Hippocampal formation (tissue), 2 donors: ENCODE results near the gene DDRGK1.
"Not testable (repeated sequence)": the region's sequence is repeated elsewhere in the genome, so short reads cannot be mapped to it uniquely, and the experiment has no call there.

Experiments
- DNase-seq, 2 donors: peaks; one replicate each; lab custom pipeline; 2025; lab: John Stamatoyannopoulos, UW

DDRGK1 gene

GRCh38 chr20:3164763-3165410 lies 39.6 kb downstream of the DDRGK1 start:
- DNase-seq, result no peak

DNA sequence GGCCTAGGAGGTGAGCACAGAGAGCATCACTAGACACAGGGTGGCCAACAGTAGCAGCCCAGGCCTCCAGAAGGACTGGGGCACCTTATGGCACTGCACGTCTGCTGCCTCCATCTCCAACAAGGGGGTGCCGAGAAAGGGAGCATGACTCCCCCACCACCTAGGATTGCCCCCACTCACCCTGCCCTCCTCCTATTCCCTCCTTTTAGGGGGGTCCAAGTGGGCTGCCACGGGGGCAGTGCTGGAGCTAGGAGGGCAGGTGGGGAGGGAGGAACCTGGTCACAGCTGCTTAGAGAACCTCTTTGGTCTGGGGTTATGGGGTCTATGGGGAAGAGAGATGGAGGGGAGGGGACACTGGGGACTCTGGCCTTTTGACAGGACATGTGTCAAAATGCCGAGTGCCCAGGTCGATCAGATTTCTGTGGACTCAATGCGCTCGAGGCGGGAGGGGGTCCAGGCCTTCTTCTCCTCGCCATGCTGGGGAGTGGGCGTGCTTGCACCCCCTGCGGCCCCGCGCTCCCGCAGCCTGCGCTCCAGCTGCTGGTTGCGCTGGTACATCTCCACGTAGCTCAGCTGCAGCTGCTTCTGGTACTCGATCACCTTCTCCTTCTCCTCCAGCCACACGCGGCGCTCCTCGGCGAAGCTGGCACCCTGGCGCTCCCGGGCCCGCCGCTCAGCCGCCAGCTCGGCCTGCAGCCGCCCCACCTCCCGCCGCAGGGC lies 40.3 kb downstream of the DDRGK1 start:
- DNase-seq, result no peak

DNA sequence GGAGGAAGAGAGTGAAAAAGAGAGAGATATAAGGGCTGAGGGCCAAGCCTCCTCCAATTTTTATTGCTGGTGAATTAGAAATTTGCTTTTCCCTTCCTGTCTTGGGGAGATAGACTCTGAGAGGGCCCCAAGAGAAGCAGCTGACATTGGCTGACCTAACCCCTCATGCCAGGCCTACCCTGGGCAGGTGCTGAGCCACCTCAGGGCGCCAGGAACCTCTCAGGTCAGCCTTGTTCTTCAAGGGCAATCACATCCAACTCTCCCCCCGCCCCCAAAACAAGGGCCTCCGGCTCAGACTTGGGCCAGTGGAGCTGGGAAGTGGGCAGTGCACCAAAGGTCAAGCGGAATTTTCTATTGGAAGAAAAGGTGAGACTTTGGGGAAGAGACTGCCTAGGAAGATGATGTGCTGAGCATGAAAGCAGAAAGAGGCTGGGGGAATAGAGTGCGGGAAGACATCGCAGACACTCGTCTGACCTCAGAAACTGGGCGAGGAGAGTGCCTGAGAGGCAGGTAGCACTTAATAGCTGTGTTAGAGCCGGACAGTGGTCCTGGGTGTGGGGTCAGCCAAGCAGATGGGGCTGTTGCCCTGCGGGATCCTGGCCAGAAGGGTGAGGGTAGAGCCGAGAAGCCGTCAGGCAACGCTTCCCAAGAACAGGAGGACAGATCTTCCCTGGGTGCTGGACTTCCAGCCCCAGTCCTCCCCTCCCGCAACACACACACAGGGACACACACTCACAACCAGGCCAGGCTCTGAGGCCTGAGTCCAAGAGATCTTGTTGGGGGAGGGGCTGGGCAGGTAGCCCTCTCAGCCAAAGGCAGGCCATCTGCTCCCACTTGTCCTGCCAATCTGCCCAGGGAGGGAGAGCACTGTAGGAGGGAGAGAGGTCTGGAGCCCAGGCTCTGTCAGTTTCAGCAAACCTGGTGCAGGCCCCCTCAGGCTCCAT lies 41.1 kb downstream of the DDRGK1 start:
- DNase-seq, result no peak

DNA sequence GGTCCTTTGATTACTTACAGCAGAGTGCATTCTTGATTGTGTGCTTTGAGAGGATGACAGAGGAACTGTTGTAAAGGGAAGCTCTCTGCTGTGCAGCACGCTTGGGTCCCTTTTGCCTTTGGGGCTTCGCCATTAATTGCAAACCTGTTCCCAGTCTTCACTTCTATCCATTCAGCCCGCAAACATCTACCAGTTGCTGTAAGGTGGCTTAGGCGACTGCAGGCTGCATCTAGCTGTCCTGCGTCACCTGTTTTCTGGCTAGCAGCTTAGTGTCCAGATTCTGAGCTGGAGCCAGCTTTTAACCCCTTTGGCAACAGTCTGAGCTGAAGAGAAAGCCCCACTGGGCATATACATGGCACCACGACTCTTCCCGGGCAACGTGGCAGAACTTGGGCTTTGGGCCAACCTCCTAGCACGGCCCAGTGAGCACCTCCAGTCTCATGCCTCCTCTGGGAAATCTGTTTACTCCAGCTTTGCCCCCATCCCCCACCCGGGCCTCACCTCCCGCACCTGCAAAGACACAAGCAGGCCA lies 42.3 kb downstream of the DDRGK1 start:
- DNase-seq, result no peak

GRCh38 chr20:3161316-3162079 lies 43.0 kb downstream of the DDRGK1 start:
- no peak for DNase-seq

DNA sequence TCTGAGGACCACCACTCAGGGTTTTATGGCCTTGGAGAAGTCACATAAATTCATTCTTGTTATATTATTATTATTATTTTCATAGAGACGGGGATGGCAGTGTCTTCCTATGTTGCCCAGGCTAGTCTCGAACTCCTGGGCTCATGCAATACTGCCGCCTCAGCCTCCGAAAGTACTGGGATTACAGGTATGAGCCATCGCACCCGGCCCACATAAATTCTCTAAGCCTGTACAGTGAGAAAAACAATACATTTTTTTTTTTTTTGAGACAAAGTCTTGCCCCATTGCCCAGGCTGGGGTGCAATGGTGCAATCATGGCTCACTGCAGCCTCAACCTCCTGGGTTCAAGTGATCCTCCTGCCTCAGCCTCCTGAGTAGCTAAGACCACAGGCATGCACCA lies 44.1 kb downstream of the DDRGK1 start:
- no peak for DNase-seq

DNA sequence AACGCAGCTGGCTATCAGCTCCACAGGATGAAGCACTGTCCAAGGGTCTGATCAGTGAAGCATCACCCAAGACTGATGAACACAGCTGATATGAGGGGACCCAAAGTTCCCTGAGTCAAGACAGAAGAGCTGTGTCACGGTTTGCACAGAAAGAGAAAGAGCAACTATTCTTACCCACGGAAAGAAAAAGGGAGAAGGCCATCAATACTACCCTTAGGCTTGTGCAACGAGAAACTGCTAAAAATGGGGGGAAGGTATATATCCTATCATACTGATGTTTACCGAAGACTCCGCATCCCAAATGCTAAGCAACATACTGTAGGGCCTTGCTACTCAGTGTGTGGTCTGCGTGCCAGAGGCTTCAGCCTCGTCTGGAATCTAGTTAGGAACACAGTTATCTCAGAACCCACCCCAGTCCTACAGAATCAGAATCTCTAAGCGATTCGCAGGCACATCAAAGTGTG lies 45.5 kb downstream of the DDRGK1 start:
- DNase-seq, result no peak

DNA sequence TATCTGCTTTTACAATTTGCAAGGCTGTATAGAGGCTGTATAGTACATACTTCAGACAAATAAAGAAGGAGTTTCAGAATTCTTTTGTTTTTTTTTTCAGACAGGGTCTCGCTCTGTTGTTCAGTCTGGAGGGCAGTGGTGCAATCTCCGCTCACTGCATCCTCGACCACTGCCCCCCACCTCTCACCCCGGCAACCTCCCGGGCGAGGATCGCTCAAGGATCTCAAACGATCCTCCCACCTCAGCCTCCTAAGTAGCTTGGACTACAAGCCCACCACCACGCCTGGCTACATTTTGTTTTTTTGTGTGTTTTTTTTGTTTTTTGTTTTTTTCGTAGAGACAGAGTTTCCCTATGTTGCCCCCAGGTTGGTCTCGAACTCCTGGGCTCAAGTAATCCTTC lies 46.7 kb downstream of the DDRGK1 start:
- DNase-seq, result no peak

GRCh38 chr20:3156811-3157619 lies 47.5 kb downstream of the DDRGK1 start:
- no peak for DNase-seq

GRCh38 chr20:3152057-3152644 lies 52.3 kb downstream of the DDRGK1 start:
- not testable (repeated sequence) for DNase-seq

DNA sequence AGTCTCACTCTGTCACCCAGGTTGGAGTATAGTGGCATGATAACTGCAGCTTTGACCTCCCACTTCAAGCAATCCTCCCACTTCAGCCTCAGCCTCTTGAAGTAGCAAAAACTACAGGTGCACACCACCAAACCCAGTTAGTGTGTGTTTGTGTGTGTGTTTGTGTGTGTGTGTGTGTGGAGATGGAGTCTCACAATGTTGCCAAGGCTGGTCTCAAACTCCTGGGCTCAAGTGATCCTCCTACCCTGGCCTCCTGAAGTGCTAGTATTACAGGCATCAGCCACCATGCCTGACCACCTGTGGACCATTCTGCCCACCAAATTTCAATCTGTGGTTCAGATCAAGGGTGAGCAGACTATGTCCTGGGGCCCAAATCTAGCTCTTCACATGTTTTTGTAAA lies 53.6 kb downstream of the DDRGK1 start:
- DNase-seq, result no peak

DNA sequence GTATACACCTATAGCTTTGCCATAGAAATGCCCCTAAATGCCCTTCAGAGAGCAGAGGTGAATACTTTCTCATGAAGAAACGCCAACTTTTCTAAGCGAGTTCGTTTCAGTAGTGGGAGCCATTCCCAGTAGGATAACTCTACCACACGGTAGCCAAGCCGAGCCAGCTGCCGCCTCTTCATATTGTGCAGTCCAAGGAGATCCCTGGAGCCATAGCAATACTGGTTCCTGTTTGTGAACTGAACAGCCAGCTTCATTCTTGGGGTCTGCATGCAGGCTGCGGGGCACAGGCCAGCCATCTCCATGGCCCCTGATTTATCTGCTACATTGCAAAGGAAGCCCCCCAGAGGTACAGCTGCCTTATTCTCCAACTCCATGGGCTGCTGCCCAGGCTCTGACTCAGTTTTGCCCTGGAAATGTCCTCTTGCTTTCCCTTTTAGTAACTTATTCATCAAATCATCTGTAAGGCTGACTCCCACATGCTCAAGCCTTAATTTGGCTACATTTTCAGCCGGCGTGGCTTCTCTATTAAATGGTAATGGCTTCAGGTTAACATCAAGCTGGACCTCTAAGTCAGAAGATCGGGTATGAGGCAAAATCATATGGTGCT lies 57.6 kb downstream of the DDRGK1 start:
- DNase-seq, result no peak

- DNase-seq, result no peak
Observed at GRCh38 chr20:3141757-3142156, 62.7 kb downstream of the DDRGK1 start.
